Ramos (cell line): Measurements from ENCODE around the gene FAM83F.
"Not testable (repeated sequence)": the region's sequence is repeated elsewhere in the genome, so short reads cannot be mapped to it uniquely, and the experiment has no call there.

Experiments used
- in situ Hi-C: fragments of 300-500 bp; cut with MboI; formaldehyde crosslinking; loops from one replicate; pipeline ENCODE4 v1.14.3; 2022; ENCODE audit warnings: low sequenced_read_pairs; ENCODE audit not compliant: unreplicated experiment

FAM83F gene

DNA sequence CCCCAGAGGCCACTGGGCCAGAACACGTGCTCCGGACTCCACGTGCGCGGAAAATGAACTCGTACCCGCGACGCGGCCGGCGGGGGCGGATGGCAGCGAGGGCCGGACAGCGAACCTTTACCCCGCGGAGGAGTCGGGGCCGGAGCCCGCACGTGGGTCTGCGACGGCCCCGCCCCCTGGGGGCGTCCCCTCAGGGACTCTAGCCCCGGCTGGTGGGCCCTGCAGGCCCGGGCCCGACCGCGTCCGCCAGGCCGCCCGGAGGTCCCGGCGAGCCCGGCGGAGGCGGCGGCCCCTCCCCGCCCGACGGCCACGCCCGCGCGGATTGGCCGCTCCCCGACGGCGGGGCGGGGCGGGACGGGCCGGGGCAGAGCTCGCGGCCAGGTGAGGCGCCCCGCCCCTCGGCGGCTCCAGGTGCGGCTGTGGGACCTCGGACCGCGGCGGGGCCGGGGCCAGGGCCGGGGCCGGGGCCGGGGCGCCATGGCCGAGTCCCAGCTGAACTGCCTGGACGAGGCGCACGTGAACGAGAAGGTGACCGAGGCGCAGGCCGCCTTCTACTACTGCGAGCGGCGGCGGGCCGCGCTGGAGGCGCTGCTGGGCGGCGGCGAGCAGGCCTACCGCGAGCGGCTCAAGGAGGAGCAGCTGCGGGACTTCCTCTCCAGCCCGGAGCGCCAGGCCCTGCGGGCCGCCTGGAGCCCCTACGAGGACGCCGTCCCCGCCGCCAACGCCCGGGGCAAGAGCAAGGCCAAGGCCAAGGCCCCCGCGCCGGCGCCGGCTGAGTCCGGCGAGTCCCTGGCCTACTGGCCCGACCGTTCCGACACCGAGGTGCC, at the start of gene FAM83F:
TSS of gene FAM83F (plus strand) at position 389 of the 827 bp plus-strand sequence. CDS start at position 478, 89 bp downstream.
- in situ Hi-C loops = no loop called here

DNA sequence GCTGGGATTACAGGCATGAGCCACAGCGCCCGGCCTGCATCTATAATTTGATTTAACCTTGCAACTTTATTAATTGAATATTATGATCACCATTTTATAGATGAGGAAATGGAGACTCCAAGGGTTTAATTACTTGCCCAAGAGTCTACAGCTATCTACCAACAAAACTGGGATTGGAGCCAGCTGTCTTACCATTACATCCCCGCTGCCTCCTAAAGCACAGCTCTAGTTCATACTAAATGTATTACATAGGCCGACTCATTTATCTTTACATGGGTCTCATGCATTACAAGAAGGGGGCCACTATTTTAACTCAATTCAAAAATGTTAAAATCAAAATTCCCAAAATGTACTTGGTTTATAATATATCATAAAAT, 48.6 kb upstream of the FAM83F start:
- in situ Hi-C loops = no loop called here

DNA sequence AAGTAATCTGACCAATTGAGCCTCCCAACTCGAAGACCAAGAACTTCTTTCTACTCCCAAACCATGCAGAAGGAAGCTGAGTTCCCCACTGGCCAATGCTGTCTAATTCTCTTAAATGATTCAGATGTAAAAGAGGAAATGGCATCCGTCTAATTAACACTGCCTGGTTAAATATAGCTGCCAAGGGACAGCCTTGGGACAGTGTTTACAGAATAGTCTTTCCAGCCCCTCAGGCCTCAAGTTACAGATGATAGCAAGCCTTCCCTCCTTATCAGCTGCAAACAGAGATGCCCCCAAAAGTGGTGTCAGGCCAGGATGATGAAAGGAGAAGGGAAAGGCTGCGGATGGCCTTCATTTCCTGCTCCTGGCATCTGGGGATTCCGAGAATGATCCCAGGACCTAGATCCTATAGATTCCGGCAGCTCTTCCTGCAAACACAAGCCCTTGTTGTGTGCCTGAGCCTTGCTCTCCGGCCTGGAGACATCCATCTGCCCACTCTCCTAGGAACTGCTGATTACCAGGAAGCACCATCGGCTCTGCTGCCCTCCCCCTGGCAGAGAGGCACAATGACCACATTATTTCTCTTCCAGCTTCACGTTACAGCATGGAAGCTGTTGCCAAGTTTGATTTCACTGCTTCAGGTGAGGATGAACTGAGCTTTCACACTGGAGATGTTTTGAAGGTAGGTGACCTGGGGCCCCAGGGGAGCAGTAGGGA, 48.1 kb upstream of the FAM83F start:
- in situ Hi-C loops = no loop called here

DNA sequence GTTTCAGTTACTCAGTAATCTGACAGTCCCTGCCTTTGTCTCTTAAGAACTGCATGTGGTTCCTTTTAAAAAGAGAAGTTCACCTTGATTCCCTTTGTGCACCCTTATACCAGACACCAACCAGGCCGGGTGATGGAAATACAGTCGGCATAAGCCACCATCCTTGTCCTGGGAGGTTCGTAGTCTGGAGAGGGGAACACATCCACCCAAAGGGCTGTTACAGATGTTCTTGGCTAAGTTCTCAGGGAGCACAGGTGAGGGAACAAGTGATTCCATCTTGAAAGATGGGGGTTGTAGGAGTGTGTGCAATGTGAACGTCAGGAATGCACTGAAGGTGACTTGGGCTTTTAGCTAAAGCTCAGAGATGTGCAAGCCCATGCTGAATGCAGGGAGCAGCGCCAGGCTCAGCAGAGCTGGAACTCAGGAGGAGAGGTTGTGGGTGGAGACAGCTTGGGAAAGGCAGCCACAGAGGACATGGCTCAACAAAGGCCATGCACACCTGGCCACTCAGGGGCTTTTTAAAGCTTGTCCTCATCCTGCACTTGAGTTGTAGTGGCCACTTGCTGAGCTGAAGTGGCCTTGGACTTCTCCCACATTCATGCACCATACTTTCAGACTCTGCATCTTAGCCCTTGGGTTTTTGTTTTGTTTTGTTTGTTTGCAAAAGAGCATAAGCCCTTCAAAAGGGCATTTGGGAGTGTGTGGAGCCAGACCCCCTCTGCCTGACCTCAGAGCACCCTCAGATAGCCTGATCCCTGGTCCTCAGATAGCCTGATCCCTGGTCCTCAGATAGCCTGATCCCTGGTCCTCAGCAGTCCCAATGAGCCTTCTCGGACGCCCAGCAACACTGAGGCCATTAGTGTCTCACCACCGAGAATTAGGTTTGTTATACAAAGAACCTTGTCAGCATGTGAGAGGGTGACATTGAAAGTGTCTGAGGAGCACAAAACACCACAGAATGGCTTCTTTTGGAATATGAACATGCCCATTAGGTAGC, 47.2 kb upstream of the FAM83F start:
- in situ Hi-C loops = no loop called here

DNA sequence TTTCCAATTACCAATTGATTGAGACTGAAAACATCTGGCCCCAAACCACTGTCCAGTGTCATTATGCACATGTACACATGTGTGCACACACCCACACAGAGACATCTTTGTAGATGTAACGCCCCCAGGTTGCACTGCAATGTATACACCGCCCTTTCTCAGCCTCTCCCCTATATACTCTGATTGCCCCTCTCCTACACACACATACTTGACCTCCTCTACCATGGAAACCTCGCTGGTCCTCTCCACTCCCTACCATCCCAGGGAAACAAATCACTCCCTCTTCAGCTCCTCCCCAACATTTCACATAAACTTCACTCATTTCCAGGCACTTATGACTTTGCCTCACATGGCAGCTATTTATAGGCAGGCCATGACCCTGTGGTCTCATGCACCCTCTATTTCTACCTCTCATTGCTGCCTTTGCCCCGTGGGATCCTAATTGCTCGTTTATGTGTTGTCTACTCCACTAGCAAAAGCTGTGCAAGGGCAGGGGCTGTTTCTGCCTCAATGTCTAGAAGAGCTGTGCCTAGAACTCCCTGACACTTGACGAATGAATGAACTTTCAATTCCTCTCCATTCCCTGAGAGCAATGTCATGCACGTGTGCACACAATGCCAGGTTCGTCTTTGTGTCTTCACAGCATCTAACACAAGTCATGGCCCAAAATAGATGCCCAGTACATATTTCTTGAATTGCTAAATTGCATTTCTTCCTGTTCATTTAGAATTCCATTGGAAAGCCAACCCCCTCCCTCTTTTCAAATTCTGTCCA, 44.6 kb upstream of the FAM83F start:
- in situ Hi-C loops = no loop called here

DNA sequence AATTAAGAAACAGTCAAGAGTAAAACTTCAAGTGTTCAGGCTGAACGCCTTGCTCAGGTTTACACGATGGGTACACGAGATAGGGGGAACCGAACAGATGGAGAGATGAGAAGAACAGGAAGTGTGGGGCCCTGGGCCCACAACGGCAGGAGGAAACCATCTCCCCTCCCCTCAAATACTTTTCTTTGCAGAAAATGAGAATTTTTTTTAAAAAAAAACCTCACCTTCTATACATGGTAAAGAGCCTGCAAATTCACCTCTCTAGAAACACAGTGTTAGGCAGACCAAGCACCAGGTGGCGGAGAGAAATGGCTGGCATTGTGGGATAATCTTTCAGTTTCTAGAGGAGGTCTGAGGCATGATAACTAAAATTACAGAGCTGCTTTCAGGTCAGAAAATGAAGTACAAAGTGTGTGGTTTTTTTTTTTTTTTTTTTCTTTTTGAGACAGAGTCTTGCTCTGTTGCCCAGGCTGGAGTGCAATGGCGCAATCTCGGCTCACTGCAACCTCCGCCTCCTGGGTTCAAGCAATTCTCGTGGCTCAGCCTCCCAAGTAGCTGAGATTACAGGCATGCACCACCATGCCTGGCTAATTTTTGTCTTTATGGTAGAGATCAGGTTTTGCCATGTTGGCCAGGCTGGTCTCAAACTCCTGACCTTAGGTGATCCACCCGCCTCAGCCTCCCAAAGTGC, 43.0 kb upstream of the FAM83F start:
- in situ Hi-C loops = not testable (repeated sequence)

DNA sequence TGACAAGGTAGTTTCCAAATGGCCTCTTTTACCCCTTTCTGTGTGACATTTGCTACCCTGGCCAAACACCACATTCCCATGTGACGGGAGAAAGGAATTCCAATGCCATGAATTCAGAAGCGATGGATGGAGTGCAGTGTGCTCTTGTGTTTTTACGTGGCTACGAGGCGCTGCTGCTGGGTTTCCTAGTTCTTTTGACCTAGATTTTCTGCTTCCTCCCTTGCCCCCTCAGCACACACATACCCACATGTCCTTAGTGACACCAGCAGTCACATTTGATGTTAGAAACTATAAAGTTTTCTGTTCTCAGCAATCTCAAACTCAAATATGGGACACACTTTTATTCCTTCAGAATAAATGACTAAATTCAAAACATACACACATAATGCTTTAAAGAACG, 42.4 kb upstream of the FAM83F start:
- in situ Hi-C loops = no loop called here

DNA sequence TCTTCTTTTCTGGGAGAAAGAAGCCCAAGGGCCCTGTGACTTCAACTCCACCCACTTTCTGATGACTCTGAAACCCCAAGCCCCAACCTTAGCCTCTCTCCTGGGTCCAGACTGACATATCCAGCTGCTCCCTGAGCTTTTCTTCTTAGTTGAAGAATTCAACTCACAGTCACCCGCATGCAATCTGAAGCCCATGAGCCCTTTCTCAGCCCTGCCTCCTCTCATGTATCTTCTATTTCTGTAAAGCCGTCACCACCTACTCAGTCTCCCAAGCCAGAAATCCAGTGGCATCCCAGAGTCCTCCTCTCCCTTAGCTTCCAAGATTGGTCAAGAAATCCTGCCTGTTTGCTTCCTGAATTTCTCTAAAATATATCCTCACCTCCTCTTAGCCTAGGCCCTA, 41.7 kb upstream of the FAM83F start:
- in situ Hi-C loops = no loop called here

DNA sequence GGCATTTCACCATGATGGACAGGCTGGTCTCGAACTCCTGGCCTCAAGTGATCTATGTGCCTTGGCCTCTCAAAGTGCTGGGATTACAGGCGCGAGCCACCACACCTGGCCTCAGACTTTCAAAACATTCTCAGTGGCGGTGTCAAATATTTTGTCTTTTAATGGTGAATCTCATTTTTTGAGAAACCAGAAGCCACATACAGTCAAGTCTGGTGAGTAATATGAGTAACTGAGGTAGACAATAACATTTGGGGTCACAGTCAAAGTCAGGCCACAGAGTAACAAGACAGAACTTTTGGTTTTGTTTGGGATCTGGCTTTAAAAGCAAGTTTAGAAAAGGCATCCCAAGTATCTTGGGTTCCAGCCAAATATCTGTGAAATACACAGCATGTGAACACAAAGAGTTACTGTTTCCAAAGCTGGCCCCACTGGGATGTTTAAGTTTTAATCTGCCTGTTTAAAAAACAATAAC, 40.1 kb upstream of the FAM83F start:
- in situ Hi-C loops = no loop called here

DNA sequence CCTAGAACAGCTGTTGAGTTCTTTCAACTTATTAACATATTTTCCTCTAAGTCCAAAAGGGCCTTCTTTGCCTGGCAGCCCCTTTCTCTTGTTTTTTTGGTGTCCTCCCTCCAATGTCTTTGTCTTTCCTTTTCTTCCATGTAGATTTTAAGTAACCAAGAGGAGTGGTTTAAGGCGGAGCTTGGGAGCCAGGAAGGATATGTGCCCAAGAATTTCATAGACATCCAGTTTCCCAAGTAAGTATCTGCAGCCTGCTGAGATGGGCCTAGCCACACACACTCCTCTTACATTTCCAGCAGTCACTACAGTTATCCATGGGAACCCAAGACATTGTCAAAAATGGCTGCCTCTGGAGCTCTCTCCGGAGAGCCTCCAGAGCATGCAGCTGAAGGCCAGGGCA, 39.1 kb upstream of the FAM83F start:
- in situ Hi-C loops = no loop called here

DNA sequence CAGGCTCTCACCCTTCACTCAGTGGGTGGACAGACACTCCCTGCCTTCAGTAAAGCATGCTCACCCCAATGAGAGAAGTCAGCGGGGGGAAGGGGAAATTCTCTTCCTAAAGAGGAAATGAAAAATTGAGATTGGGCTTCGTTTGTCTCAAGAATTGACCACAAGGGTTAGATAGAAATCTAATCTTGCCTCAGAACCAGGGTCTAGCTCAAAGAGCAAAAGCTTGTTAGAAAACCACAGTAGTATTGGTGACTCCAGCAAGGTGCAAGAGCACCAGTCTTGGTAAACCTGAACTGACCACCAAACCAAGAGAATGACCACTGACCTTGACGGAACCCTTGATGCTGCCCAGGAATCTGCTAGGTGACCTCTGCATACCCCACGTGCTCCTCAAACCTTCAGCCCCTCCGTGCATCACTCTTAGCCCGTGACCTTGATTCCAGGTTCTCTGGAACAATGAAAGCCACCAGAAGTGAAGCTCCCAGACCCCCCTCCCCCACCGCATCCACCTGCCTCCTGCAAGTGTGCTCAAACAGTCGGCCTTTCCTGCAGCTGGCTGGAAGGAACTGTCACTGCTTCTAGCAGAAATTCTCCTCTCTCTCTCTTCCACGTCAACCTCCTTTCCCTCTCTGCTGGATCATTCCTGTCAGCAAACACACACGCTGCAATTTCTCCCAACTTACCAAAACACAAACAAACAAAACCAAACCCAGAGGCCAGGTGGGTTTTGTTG, 37.7 kb upstream of the FAM83F start:
- in situ Hi-C loops = no loop called here

DNA sequence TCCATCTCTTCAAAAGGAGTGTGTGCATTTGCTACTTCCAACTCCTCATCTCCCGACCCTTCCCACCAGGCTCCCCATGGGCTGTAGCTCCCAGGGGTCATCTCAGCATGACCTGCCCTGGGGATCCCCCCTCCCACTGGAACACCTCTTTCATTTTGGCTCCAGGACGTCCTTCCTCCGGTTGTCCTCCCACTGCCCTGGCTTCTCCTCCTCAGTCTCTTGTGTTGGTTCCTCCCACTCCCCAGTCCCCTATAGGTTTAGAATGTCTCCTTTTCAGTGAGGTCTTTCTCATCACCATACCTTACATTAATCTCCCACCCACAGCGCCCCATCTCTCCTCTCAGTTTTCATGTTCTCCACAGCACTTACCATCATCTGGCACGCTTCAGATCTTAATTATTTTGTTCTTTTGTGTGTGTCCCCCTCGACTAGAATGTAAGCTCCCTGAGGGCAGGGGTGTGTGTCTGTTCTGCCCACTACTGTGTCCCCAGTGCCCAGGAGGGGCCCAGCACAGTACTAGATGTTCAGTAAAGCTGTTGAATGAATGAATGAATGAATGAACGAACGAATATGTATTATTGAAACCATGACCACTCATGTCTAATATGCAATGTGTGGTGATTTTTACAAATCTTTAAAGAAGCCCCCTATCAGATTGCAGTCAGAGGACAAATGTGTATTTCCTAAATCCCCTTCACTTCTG, 36.6 kb upstream of the FAM83F start:
- in situ Hi-C loops = no loop called here

DNA sequence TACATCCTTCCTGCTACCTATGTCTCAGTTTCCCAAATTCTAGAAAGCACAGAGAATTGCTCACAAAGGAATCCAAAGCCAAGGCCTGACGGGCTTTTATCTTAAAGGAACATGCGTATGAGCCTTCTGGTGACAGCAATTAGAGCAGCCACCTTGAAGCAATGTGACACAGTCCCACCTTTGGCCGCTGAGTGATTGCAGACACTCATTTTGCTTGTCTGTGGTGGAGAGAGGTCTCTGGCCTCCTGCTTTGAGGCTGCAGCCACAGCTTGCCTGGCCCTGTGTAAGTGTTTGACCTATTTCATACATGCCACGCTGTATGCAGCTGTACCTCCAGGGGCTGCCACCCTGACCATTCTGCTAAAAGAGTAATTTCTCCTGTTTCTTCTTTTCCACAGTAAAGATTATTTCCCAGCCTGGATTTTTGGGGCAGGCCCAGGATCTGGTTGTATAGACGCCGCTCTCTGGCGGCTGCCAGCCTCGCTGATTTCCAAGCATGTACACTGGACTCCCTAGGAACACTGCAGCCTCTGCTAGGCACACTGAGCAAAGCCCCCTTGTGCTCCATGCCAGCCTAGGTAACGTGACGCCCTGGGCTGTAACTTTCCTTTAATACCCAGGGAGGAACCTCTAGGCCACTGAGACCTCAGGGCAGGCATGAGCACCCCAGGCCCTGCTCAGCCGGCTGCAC, 35.7 kb upstream of the FAM83F start:
- in situ Hi-C loops = no loop called here

DNA sequence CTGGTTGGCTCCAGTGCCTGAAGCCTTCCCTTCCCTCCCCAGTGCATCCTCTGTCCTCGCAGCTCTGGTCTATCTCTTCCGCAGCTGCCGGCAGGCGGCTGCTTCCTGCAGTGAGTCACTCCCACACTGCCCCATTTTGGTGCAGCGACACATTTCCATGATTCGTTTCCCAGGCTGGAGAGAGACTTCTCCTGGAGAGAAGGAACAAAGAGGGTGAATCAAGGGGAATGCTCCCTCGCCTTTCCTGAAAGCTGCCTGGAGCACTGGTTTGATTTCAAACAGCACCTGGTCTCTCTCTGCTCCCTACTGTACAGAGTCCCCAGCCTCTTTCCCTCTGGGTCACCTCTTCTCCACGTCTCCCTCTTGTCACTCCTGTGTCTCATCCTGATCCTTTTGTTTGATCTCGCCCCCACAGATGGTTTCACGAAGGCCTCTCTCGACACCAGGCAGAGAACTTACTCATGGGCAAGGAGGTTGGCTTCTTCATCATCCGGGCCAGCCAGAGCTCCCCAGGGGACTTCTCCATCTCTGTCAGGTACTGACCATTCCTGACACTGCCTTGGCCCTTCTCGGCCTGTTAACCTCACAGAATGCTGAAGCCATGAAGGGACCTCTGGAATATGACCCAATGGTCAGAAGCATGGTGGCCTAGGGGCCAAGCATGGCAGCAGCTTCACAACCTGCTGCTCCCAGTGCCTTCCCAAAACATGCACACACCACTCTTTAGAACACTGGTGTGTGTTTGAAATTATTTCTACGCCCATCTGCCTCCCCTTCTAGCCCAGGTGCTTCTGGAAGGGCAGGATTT, 34.9 kb upstream of the FAM83F start, which contains the start of gene TMA7B:
TSS of gene TMA7B (plus strand) at position 758 of the 808 bp plus-strand sequence. CDS start 3,978 bp downstream, outside the sequence.
- in situ Hi-C loops = no loop called here

DNA sequence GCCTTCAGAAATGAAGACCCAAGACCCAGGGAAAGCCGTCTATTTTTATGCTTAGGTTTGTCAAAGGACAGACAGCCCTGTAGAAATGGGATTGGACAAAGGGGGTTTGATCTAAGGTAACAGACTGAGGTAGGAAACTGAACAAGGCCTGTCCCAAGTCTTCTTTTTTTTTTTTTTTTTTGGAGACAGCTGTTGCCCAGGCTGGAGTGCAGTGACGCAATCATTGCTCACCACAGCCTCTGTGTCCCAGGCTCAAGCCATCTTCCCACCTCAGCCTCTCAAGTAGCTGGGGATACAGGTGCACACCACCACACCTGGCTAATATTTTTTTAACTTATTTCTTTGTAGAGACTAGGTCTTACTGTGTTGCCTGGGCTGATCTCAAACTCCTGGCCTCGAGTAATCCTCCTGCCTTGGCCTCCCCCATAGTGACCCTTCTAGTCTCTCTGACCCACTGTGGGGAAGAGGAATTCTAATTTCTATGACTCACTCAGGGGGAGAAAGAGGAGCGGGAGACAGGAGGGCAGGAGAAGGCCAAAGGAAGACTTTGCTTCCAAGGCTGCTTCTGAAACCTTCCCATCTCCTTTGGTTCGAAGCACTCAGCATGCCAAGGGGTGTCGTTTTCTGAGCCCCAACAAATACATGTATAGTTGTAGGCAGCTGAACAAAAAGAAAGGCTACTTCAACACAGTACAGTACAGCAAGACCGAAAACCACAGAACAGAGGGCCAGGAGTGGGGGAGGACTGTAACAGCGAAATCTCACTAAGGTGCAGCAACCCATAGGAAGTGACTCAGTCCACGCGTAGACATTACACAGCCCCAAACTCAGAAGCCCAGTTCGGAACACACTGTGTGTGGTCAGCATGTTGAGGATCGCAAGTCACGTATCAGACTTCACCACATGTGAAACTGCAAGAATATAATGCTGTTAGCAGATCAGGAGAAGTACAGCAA, 33.7 kb upstream of the FAM83F start:
- in situ Hi-C loops = no loop called here
